Measurements from ENCODE around the gene FAM170B.

The FAM170B gene

DNA sequence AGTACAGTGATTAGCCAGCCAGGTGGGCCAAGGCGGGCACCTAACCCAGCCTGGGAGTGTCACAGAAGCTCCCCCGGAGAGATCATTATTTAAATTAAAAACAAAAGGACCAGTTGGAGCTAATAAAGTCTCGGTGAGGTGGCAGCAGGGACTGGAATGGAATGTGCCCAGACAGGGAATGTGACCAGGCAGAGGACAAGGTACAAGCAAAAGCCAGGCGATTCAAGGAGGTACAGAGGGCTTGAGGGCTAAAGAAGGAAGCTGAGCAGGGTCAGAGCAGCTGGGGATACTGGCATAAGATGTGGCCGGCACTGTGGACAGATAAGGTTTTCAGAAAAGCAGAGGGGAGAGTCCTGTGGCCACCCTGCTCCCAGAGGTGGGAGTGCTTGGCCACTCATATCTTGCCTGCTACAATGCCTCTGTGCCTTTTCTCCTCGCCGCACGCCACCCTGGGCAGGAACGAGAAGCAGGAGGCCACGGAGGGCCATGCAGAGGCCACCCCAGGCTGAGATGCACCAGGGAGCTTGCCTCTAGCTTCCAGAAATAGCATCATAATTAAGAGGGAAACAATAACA lies 41.2 kb upstream of the FAM170B start:
- no peak overlapping the region for H3K4me3 ChIP-seq (ENCODE audit: low read depth in 1 of 2, low read length in 2 of 2)

DNA sequence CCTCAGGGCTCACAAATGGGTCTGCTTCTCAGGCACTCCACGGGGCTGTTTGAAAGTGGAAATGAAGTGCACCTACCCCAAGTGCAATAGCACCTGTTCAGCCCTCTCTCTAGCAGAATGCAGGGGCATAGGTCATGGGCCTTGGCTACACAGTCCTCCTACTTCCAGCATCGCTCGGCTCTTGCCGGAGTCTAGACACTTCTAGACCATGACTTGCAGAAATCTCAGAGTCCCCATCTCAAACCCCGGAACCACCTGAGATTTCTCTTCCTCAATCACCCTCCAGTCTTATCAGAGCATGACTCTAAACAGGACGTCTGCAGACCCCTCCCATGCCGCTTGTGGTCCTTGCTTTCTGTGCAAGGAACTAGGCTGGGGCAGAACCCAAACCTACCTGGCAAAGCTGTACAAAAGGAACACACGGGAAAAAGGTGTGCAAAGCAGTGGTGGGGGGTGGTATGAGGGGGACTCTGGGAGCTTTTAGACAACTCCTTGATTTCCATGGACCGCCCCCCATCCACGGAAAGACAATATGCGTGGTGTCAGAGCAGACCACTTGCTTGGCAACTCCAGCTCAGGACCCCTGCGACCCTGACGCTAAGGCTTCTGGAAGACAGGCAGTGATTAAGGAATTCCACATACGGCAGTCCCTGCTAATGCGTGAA lies 40.6 kb upstream of the FAM170B start:
- H3K4me1 ChIP-seq (ENCODE audit: control insufficient read depth in 1 of 2, insufficient read depth in 2 of 2, low read length in 2 of 2): peaks cover 17 to 27% of the 10 kb centered on the region in 2 donors
- no peak overlapping the region for H3K4me3 ChIP-seq (ENCODE audit: low read depth in 1 of 2, low read length in 2 of 2)

More for the DNA sequence above, 41.2 kb upstream of the FAM170B start:
- Histone ChIP-seq H3K9me3 (ENCODE audit: control insufficient read depth in 1 of 2, low read length in 2 of 2) (no peaks in the 10 kb centered on the region), H3K4me1 (ENCODE audit: control insufficient read depth in 1 of 2, insufficient read depth in 2 of 2, low read length in 2 of 2) (peaks cover 17 to 28% of the 10 kb centered on the region in 2 donors), H3K27me3 (ENCODE audit: control insufficient read depth in 1 of 2, insufficient read depth in 2 of 2, low read length in 2 of 2) (no peaks in the 10 kb centered on the region), H3K9ac (ENCODE audit: low read depth in 1 of 2, low read length in 2 of 2) (no peak overlapping the region), H3K27ac (ENCODE audit: low read depth, low read length) (no peak overlapping the region), H3K36me3 (ENCODE audit: control insufficient read depth in 1 of 2, insufficient read depth in 2 of 2, low read length in 2 of 2) (no peaks in the 10 kb centered on the region)

DNA sequence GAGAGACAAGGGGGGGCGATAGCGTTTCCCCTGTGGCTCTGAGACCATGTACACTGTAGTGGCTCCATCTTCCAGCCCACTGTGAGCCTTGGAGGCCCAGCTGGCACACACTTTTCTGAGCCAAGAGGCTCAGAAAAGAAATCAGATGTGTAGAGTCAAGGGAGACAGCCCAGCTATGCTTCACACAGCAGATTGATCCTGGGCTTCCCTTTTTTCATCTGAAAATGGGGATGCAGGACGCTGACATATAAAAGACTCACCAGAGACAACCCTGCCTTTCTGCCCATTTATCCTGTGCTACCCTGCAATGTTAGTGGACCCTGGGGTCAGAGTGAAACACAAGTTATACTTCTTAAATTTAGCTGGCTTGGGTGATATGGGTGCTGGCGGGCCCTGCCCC lies 40.0 kb upstream of the FAM170B start:
- H3K27ac ChIP-seq (ENCODE audit: low read depth, low read length): no peak overlapping the region
- H3K9ac ChIP-seq (ENCODE audit: low read depth in 1 of 2, low read length in 2 of 2): no peak overlapping the region
- H3K9me3 ChIP-seq (ENCODE audit: control insufficient read depth in 1 of 2, low read length in 2 of 2): no peaks in the 10 kb centered on the region
- H3K4me1 ChIP-seq (ENCODE audit: control insufficient read depth in 1 of 2, insufficient read depth in 2 of 2, low read length in 2 of 2): peaks cover 17 to 27% of the 10 kb centered on the region in 2 donors
- no peaks in the 10 kb centered on the region for H3K36me3 ChIP-seq (ENCODE audit: control insufficient read depth in 1 of 2, insufficient read depth in 2 of 2, low read length in 2 of 2)
- no peaks in the 10 kb centered on the region for H3K27me3 ChIP-seq (ENCODE audit: control insufficient read depth in 1 of 2, insufficient read depth in 2 of 2, low read length in 2 of 2)
- no peak overlapping the region for H3K4me3 ChIP-seq (ENCODE audit: low read depth in 1 of 2, low read length in 2 of 2)

More for the DNA sequence above, 40.6 kb upstream of the FAM170B start:
- H3K9me3 ChIP-seq (ENCODE audit: control insufficient read depth in 1 of 2, low read length in 2 of 2): no peaks in the 10 kb centered on the region
- H3K27me3 ChIP-seq (ENCODE audit: control insufficient read depth in 1 of 2, insufficient read depth in 2 of 2, low read length in 2 of 2): no peaks in the 10 kb centered on the region
- no peak overlapping the region for H3K9ac ChIP-seq (ENCODE audit: low read depth in 1 of 2, low read length in 2 of 2)
- no peak overlapping the region for H3K27ac ChIP-seq (ENCODE audit: low read depth, low read length)
- no peaks in the 10 kb centered on the region for H3K36me3 ChIP-seq (ENCODE audit: control insufficient read depth in 1 of 2, insufficient read depth in 2 of 2, low read length in 2 of 2)

DNA sequence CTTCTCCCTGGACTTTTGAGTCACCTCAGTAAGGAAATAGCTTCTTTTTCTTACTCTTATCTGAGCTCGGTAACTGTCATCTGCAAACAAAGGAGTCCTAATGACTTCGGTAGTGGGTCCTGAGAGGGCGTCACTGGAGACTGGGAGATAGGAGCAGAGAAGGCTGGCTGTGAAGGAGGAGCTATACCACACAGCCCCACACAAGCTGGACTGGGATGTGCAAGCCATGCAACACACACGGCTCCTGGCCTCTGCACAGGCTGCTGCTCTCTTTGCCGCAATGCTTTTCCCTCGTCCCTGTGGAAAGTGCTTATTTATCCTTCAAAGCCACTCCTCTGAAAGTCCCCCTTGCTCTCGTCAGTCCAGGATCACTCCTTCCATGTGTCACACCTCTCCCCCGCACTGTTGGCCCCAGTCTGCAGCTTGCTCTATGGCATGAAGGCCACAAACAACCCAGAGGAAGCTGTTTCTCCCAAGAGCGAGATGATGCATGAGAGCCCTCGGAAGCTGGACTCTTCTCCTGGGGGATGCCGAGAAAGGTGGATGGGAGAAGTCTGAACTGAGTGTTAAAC lies 39.5 kb upstream of the FAM170B start:
- no peaks in the 10 kb centered on the region for H3K36me3 ChIP-seq (ENCODE audit: control insufficient read depth in 1 of 2, insufficient read depth in 2 of 2, low read length in 2 of 2)
- H3K9me3 ChIP-seq (ENCODE audit: control insufficient read depth in 1 of 2, low read length in 2 of 2): no peaks in the 10 kb centered on the region
- H3K4me1 ChIP-seq (ENCODE audit: control insufficient read depth in 1 of 2, insufficient read depth in 2 of 2, low read length in 2 of 2): peaks cover 17 to 24% of the 10 kb centered on the region in 2 donors
- H3K9ac ChIP-seq (ENCODE audit: low read depth in 1 of 2, low read length in 2 of 2): no peak overlapping the region
- no peak overlapping the region for H3K4me3 ChIP-seq (ENCODE audit: low read depth in 1 of 2, low read length in 2 of 2)
- H3K27me3 ChIP-seq (ENCODE audit: control insufficient read depth in 1 of 2, insufficient read depth in 2 of 2, low read length in 2 of 2): no peaks in the 10 kb centered on the region
- H3K27ac ChIP-seq (ENCODE audit: low read depth, low read length): no peak overlapping the region

DNA sequence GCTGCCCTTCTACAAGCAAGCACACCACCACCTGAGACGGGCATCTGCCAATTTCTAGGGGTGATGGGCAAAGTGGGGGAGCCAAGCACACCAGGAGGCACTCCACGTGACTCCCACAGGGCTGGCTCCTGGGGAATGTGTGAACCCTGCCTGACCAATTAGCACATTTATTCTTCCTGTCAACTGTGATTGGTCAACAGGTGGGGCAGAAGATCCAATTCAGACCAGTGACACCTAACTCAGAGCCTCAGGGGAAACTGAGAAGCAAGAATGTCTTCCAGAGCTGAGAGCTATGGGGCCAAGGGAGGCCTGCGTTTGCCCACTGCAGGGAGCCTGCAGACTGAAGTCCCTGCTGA lies 38.9 kb upstream of the FAM170B start:
- no peak overlapping the region for H3K4me3 ChIP-seq (ENCODE audit: low read depth in 1 of 2, low read length in 2 of 2)
- no peak overlapping the region for H3K9ac ChIP-seq (ENCODE audit: low read depth in 1 of 2, low read length in 2 of 2)
- peaks cover 17 to 19% of the 10 kb centered on the region in 2 donors for H3K4me1 ChIP-seq (ENCODE audit: control insufficient read depth in 1 of 2, insufficient read depth in 2 of 2, low read length in 2 of 2)
- H3K27me3 ChIP-seq (ENCODE audit: control insufficient read depth in 1 of 2, insufficient read depth in 2 of 2, low read length in 2 of 2): no peaks in the 10 kb centered on the region
- no peaks in the 10 kb centered on the region for H3K9me3 ChIP-seq (ENCODE audit: control insufficient read depth in 1 of 2, low read length in 2 of 2)
- no peaks in the 10 kb centered on the region for H3K36me3 ChIP-seq (ENCODE audit: control insufficient read depth in 1 of 2, insufficient read depth in 2 of 2, low read length in 2 of 2)
- no peak overlapping the region for H3K27ac ChIP-seq (ENCODE audit: low read depth, low read length)

DNA sequence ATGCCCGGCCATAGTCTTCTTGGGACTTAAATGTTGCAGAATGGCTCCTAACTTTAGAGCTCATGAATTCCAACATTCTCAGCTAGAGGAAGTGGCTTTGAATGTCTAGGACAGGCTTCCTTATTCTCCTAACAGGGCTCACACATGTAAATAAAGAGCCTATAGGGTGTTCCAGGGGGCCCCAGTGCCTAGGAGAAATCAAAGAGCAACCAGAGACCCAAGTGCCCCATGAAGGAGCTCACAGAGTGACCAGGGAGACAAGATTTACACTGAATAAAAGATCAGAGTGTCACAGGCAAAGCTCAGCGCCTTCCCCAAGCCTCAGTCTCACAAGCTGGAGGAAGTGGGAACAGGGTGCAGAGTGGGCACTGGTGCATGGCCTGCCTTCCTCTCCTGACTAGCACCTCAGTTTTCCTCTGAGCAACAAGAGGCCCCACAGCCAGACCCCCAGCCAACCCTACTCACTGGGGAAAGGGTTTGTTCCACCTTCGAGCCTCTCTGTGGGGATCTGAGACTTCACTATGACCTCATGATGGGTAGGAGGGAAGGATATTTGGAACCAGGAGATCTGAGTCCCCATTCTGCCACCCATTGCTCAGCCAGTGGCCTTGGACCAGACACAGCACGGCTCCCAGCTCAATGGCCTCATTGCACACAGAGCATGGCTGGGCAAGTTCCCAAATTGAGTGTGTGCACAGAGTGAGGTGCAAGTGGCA lies 38.4 kb upstream of the FAM170B start:
- Histone ChIP-seq H3K4me3 (ENCODE audit: low read depth in 1 of 2, low read length in 2 of 2) (no peak overlapping the region), H3K36me3 (ENCODE audit: control insufficient read depth in 1 of 2, insufficient read depth in 2 of 2, low read length in 2 of 2) (peaks cover 0 to 4% of the 10 kb centered on the region in 2 donors), H3K9me3 (ENCODE audit: control insufficient read depth in 1 of 2, low read length in 2 of 2) (no peaks in the 10 kb centered on the region), H3K9ac (ENCODE audit: low read depth in 1 of 2, low read length in 2 of 2) (no peak overlapping the region), H3K27me3 (ENCODE audit: control insufficient read depth in 1 of 2, insufficient read depth in 2 of 2, low read length in 2 of 2) (no peaks in the 10 kb centered on the region), H3K4me1 (ENCODE audit: control insufficient read depth in 1 of 2, insufficient read depth in 2 of 2, low read length in 2 of 2) (peaks cover 12 to 14% of the 10 kb centered on the region in 2 donors), H3K27ac (ENCODE audit: low read depth, low read length) (no peak overlapping the region)

DNA sequence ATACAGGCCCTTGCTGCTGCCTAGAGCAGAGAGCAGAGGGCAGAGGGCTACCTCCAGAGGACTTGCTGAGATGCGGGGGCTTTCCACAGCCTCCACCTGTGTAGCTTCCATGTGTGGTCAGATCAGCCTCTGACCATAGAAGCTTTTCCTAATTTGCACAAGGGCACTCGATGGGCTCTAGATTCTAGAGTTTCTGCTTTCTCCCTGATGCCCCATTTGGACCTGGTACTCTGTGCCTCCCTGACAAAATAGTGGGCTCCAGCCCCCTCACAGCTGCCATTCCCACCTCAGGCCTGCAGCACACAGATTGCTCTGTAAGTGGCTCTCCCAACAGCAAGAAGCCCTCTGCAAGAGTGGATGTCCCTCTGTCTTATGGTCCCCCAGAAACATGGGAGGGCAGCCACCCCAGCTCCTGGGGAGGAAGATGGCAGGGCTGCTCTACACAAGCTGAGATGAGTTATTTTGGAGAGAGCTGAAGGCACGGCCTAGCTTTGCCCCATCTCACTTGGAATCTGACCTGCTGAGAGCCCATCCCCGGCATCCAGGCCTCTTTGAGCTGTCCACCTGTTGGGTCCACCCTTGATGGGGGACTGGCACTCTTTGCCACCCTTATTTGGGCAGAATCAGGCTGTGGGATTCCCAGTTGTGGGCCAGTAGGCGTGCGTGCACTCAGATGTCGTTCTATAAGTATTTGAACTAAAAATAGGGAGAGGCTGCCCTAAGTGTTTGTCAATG lies 37.7 kb upstream of the FAM170B start:
- H3K27me3 ChIP-seq (ENCODE audit: control insufficient read depth in 1 of 2, insufficient read depth in 2 of 2, low read length in 2 of 2): no peaks in the 10 kb centered on the region
- peaks cover 0 to 8% of the 10 kb centered on the region in 2 donors for H3K36me3 ChIP-seq (ENCODE audit: control insufficient read depth in 1 of 2, insufficient read depth in 2 of 2, low read length in 2 of 2)
- H3K4me1 ChIP-seq (ENCODE audit: control insufficient read depth in 1 of 2, insufficient read depth in 2 of 2, low read length in 2 of 2): peaks cover 6% of the 10 kb centered on the region in 2 donors
- H3K27ac ChIP-seq (ENCODE audit: low read depth, low read length): no peak overlapping the region
- no peaks in the 10 kb centered on the region for H3K9me3 ChIP-seq (ENCODE audit: control insufficient read depth in 1 of 2, low read length in 2 of 2)
- no peak overlapping the region for H3K4me3 ChIP-seq (ENCODE audit: low read depth in 1 of 2, low read length in 2 of 2)
- H3K9ac ChIP-seq (ENCODE audit: low read depth in 1 of 2, low read length in 2 of 2): no peak overlapping the region

DNA sequence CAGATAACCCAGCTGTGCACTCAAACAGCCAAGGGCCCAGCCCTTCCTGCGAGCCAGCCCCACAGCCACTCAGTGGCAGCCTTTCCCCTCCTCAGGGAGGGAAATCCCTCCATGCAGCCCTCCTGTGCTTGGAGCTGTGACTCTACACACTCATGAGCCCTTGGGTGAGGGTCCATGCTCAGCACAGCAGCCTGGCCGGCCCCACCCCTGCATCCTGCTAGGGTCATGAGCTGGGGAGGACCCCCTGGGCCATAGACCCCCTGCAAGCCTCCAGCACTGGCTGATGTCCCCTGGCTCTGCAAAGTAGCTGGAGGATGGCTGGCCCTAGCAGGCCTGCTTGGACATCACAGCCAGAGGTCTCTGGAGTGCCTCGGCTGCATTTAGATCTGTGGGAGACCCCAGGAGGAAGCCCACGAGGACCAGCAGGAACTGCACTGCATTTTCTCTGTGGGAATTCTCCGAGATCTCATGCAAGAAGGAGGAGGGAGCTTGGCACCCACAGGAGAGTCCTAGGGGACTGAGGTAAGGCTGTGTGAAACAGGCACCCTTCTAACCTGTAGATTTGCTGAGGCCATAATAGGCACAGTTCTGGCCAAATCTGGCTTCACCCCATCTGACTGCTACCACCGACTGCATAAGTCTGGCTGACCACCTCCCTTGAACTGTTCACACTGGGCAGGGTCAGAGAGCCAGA lies 37.0 kb upstream of the FAM170B start:
- H3K36me3 ChIP-seq (ENCODE audit: control insufficient read depth in 1 of 2, insufficient read depth in 2 of 2, low read length in 2 of 2): peaks cover 0 to 8% of the 10 kb centered on the region in 2 donors
- no peaks in the 10 kb centered on the region for H3K27me3 ChIP-seq (ENCODE audit: control insufficient read depth in 1 of 2, insufficient read depth in 2 of 2, low read length in 2 of 2)
- no peak overlapping the region for H3K4me3 ChIP-seq (ENCODE audit: low read depth in 1 of 2, low read length in 2 of 2)
- peaks cover 5 to 6% of the 10 kb centered on the region in 2 donors for H3K4me1 ChIP-seq (ENCODE audit: control insufficient read depth in 1 of 2, insufficient read depth in 2 of 2, low read length in 2 of 2)
- H3K9me3 ChIP-seq (ENCODE audit: control insufficient read depth in 1 of 2, low read length in 2 of 2): no peaks in the 10 kb centered on the region
- no peak overlapping the region for H3K9ac ChIP-seq (ENCODE audit: low read depth in 1 of 2, low read length in 2 of 2)
- no peak overlapping the region for H3K27ac ChIP-seq (ENCODE audit: low read depth, low read length)

DNA sequence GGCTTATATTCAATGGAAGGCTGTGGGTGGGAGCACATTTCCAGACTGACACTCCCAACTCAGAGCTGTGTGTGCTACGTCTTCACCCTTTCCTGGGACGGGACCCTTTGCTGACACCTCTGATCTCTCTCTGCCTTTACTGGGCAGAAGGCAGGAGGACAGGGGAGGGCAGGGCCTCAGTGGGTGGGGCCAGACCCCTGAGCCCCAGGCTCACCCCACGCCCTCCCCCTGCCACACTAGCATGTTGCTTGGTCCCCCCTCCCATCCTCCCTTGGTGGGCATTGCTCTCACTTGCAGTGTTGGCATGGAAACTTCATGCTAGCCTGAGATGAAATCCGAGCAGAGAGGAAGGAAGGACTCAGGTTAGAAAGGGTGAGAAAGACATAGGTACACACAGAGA lies 36.0 kb upstream of the FAM170B start:
- Histone ChIP-seq H3K36me3 (ENCODE audit: control insufficient read depth in 1 of 2, insufficient read depth in 2 of 2, low read length in 2 of 2) (peaks cover 0 to 12% of the 10 kb centered on the region in 2 donors), H3K9me3 (ENCODE audit: control insufficient read depth in 1 of 2, low read length in 2 of 2) (no peaks in the 10 kb centered on the region), H3K27ac (ENCODE audit: low read depth, low read length) (no peak overlapping the region), H3K4me1 (ENCODE audit: control insufficient read depth in 1 of 2, insufficient read depth in 2 of 2, low read length in 2 of 2) (peaks cover 5 to 6% of the 10 kb centered on the region in 2 donors), H3K4me3 (ENCODE audit: low read depth in 1 of 2, low read length in 2 of 2) (no peak overlapping the region), H3K27me3 (ENCODE audit: control insufficient read depth in 1 of 2, insufficient read depth in 2 of 2, low read length in 2 of 2) (no peaks in the 10 kb centered on the region), H3K9ac (ENCODE audit: low read depth in 1 of 2, low read length in 2 of 2) (no peak overlapping the region)

Measured in duodenal mucosa (tissue), 2 donors.